ENCODE data around the gene PDE4D. TPM values are rescaled to one million over a fixed set of nuclear protein-coding genes. Genes with fewer than 3 reads are reported as not detected.
A peak's percentile ranks its signal among the peaks of the same experiment; 100 is the strongest.

PDE4D gene
- total RNA-seq, 1 donor from 2014 or later: 6.8 TPM

DNA sequence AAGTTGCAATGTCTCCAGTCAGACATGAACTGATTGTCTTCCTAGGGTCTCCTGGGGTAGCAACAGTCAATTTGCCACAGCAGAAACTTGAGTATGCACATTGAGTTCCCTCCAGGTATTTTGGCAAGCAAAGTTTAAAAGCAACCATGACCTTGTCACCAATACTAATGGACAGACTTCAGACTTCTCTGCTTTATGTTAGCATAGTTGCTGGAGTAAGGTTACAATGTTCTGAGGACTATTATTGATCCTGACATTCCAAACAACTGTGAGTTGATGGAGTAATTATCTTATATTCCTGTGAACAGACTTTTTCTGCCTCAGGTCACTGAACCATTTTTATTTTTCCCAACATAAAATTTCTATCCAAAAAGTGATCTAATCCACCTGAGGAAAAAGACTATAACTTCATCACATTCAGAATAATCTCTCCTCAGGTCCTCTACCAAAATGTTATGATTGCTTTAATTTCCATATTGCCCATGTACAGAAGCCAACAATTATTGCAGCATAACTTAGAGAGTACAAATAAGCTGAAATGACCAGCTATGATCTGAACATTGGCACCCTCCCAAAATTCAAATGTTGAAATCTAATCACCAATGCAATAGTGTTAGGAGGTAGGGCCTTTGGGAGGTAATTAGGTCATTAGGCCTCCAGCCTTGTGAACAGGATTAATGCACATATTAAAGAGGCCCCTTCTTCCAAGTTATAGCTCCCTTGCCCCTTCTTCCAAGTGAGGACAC is 228.3 kb downstream of the PDE4D start:
- Histone ChIP-seq H3K27me3 (ENCODE audit: control insufficient read depth, insufficient read depth, low read length) (no peaks in the 10 kb centered on the region), H3K36me3 (ENCODE audit: control insufficient read depth, insufficient read depth, low read length) (no peaks in the 10 kb centered on the region), H3K4me3 (ENCODE audit: low read depth, low read length) (no peak overlapping the region)
- FAIRE-seq (no peak), DNase-seq (ENCODE audit: low read depth) (peak; percentile 41)
- TF ChIP-seq, protein P1, sequence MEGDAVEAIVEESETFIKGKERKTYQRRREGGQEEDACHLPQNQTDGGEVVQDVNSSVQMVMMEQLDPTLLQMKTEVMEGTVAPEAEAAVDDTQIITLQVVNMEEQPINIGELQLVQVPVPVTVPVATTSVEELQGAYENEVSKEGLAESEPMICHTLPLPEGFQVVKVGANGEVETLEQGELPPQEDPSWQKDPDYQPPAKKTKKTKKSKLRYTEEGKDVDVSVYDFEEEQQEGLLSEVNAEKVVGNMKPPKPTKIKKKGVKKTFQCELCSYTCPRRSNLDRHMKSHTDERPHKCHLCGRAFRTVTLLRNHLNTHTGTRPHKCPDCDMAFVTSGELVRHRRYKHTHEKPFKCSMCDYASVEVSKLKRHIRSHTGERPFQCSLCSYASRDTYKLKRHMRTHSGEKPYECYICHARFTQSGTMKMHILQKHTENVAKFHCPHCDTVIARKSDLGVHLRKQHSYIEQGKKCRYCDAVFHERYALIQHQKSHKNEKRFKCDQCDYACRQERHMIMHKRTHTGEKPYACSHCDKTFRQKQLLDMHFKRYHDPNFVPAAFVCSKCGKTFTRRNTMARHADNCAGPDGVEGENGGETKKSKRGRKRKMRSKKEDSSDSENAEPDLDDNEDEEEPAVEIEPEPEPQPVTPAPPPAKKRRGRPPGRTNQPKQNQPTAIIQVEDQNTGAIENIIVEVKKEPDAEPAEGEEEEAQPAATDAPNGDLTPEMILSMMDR (IDR thresholded peaks at IDR 0.05; ENCODE audit: insufficient read depth, low read length, severe bottlenecking): no peak

GRCh38 chr5:59661954-59662615 is 231.4 kb downstream of the PDE4D start:
- Histone ChIP-seq H3K36me3 (ENCODE audit: control insufficient read depth, insufficient read depth, low read length) (no peaks in the 10 kb centered on the region), H3K27me3 (ENCODE audit: control insufficient read depth, insufficient read depth, low read length) (no peaks in the 10 kb centered on the region), H3K4me3 (ENCODE audit: low read depth, low read length) (no peak overlapping the region)
- TF ChIP-seq, protein P1 (IDR thresholded peaks at IDR 0.05; ENCODE audit: insufficient read depth, low read length, severe bottlenecking): no peak
- DNase-seq (ENCODE audit: low read depth): no peak
- FAIRE-seq: no peak

DNA sequence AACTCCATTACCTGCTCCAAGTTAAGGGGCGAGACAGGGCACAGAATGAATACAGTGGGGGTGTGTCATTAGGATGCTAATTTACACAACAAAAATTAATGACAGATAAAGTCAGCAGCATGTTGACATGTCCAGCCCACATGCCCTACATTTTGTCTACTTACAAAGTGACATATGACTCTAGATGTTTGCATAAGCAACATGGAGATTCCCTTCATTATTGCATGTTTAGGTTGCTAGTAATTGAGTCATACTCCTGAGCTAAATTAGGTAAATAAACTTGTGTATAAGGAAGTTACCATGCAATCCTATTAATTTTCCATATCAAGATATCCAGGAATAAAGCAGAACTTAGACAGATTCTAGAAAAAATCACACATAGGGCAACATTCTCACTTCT is 232.2 kb downstream of the PDE4D start:
- H3K27me3 ChIP-seq (ENCODE audit: control insufficient read depth, insufficient read depth, low read length): no peaks in the 10 kb centered on the region
- H3K4me3 ChIP-seq (ENCODE audit: low read depth, low read length): no peak overlapping the region
- no peaks in the 10 kb centered on the region for H3K36me3 ChIP-seq (ENCODE audit: control insufficient read depth, insufficient read depth, low read length)
- FAIRE-seq: no peak
- TF ChIP-seq, protein P1 (IDR thresholded peaks at IDR 0.05; ENCODE audit: insufficient read depth, low read length, severe bottlenecking): no peak
- peak; percentile 85 for DNase-seq (ENCODE audit: low read depth)

DNA sequence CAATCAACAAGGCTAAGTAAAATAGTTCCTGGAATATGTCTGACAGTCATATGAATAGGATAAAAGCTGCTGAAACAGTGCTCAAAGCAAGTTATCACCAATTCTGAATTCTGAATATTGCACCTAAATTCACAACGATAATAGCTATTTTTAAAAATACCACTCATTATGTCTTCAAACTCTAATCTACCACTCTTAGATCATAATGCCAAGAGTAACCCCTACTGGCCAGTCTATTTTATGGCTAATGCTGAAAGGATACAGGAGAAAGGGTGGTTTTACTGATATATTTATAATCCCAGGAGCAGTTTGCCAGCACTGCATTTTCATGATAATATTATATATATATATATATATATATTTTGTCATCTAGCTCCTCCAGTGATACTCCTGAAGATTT is 232.8 kb downstream of the PDE4D start:
- H3K36me3 ChIP-seq (ENCODE audit: control insufficient read depth, insufficient read depth, low read length): no peaks in the 10 kb centered on the region
- peak; percentile 27 for DNase-seq (ENCODE audit: low read depth)
- no peak for FAIRE-seq
- H3K27me3 ChIP-seq (ENCODE audit: control insufficient read depth, insufficient read depth, low read length): no peaks in the 10 kb centered on the region
- TF ChIP-seq, protein P1 (IDR thresholded peaks at IDR 0.05; ENCODE audit: insufficient read depth, low read length, severe bottlenecking): no peak
- H3K4me3 ChIP-seq (ENCODE audit: low read depth, low read length): no peak overlapping the region

DNA sequence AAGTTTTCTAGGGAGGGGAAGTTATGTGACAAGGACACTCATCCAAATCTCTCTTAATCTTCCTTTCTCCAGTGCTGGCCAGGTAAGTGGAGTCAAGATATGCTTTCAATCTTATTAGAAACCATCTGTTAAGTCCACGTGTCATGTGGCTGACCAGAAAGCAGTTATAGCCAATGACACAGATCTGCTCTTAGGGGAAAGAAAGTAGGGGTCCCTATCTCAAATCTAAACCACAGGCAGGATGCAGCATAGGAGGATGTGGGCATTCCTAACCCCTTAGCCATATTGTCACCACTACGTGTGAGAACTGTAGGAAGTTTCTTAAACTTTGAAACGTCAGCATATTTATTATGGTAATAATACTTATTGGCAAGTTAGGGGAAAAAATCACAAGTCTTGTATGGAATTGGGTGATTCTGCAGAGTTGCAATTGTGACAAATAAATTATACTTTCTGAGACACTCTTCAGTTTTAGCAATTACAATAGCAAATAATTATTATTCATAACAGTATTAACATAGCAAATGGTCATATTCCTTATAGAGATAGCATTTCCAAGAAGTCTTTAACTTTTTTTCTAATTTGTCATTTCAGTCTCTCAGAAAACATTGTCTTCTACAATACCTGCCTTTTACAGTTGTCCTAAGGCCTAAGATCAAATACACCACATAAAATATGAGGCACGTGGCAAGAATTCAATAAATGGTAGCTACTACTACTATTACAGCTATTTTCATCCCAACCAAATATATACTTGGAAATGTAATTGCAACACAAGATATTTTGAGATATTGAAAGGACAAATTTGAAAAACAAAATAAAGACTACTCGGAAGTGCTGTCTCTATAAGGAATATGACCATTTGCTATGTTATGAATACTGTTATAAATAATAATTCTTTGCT is 236.9 kb downstream of the PDE4D start:
- H3K4me3 ChIP-seq (ENCODE audit: low read depth, low read length): no peak overlapping the region
- no peaks in the 10 kb centered on the region for H3K36me3 ChIP-seq (ENCODE audit: control insufficient read depth, insufficient read depth, low read length)
- no peaks in the 10 kb centered on the region for H3K27me3 ChIP-seq (ENCODE audit: control insufficient read depth, insufficient read depth, low read length)
- TF ChIP-seq, protein P1 (IDR thresholded peaks at IDR 0.05; ENCODE audit: insufficient read depth, low read length, severe bottlenecking): no peak
- no peak for FAIRE-seq
- DNase-seq (ENCODE audit: low read depth): no peak

All from bronchial epithelial cell (primary cell).